ENCODE results near the gene ANKRD13C.

Gene ANKRD13C

DNA sequence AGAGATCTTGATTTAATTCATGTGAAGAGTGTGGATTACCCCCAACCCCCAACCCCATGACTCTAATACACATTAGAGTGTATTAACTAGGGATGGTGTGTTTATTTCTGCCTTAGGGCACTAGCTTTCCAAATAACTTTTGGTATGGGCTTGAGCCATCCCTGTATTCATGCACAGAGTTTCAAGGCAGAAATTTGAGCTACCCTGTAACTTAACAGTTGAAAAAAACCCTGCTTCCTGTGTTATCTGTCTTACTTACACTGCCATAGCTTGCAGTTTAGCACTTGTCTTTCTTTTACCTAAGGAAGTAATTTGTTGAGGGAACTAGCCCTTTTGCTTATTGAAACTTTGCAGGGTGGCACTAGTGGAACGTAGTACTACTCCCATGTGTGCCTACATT is 127.1 kb downstream of the ANKRD13C start:
- H3K36me3 ChIP-seq (ENCODE audit: control insufficient read depth in 1 of 2, insufficient read depth in 2 of 2, low read length in 2 of 2): peaks cover 2 to 14% of the 10 kb centered on the region in 2 experiments
- no peak for DNase-seq
- H3K27ac ChIP-seq (ENCODE audit: low read depth, low read length): no peak overlapping the region
- no peak overlapping the region for H4K8ac ChIP-seq (ENCODE audit: low read depth, low read length)
- no peak overlapping the region for H2BK12ac ChIP-seq (ENCODE audit: low read length)
- H3K79me1 ChIP-seq (ENCODE audit: low read length): no peaks in the 10 kb centered on the region
- no peak overlapping the region for H3K18ac ChIP-seq (ENCODE audit: low read length)
- H4K91ac ChIP-seq (ENCODE audit: low read depth, low read length): no peak overlapping the region
- H2AK5ac ChIP-seq (ENCODE audit: low read length): no peak overlapping the region
- no peak overlapping the region for H3K9ac ChIP-seq (ENCODE audit: low read length)
- no peak overlapping the region for H3K4ac ChIP-seq (ENCODE audit: low read depth, low read length)
- no peak overlapping the region for H2AFZ ChIP-seq (ENCODE audit: insufficient read depth, low read length, poor library complexity)
- no peaks in the 10 kb centered on the region for H3K27me3 ChIP-seq (ENCODE audit: insufficient read depth, low read length)
- H3K4me2 ChIP-seq (ENCODE audit: low read length): no peak overlapping the region
- H3K79me2 ChIP-seq (ENCODE audit: control insufficient read depth, insufficient read depth, low read length, poor library complexity): no peaks in the 10 kb centered on the region
- H2BK5ac ChIP-seq (ENCODE audit: low read depth, low read length, poor library complexity): no peak overlapping the region
- H3K4me1 ChIP-seq (ENCODE audit: control insufficient read depth in 1 of 2, insufficient read depth in 2 of 2, low read length in 2 of 2): no peaks in the 10 kb centered on the region
- H3K9me3 ChIP-seq (ENCODE audit: insufficient read depth, low read depth, low read length): no peaks in the 10 kb centered on the region
- H4K12ac ChIP-seq (ENCODE audit: low read depth, low read length): no peak overlapping the region
- no CpG with 5 or more reads among the region's 1 CpG for WGBS (ENCODE audit: extremely low coverage, insufficient coverage, insufficient read length)
- H3K23ac ChIP-seq (ENCODE audit: low read length): no peak overlapping the region
- no peak overlapping the region for H3K14ac ChIP-seq (ENCODE audit: low read length)
- no peak overlapping the region for H3K4me3 ChIP-seq (ENCODE audit: low read depth, low read length)
- no peak overlapping the region for H2BK120ac ChIP-seq (ENCODE audit: insufficient read depth, low read length, poor library complexity)

GRCh38 chr1:70224954-70225353 is 129.6 kb downstream of the ANKRD13C start:
- Histone ChIP-seq H3K14ac (ENCODE audit: low read length) (no peak overlapping the region), H3K18ac (ENCODE audit: low read length) (no peak overlapping the region), H3K9ac (ENCODE audit: low read length) (no peak overlapping the region), H3K9me3 (ENCODE audit: insufficient read depth, low read depth, low read length) (no peaks in the 10 kb centered on the region), H2AK5ac (ENCODE audit: low read length) (no peak overlapping the region), H3K4ac (ENCODE audit: low read depth, low read length) (peak overlapping the region; percentile 86), H2BK12ac (ENCODE audit: low read length) (no peak overlapping the region), H3K4me2 (ENCODE audit: low read length) (no peak overlapping the region), H3K36me3 (ENCODE audit: control insufficient read depth in 1 of 2, insufficient read depth in 2 of 2, low read length in 2 of 2) (peaks cover 0 to 9% of the 10 kb centered on the region in 2 experiments), H3K79me2 (ENCODE audit: control insufficient read depth, insufficient read depth, low read length, poor library complexity) (peaks cover 9% of the 10 kb centered on the region), H4K8ac (ENCODE audit: low read depth, low read length) (no peak overlapping the region), H2BK5ac (ENCODE audit: low read depth, low read length, poor library complexity) (no peak overlapping the region), H2AFZ (ENCODE audit: insufficient read depth, low read length, poor library complexity) (no peak overlapping the region), H3K4me3 (ENCODE audit: low read depth, low read length) (no peak overlapping the region), H3K27ac (ENCODE audit: low read depth, low read length) (no peak overlapping the region), H2BK120ac (ENCODE audit: insufficient read depth, low read length, poor library complexity) (no peak overlapping the region), H4K91ac (ENCODE audit: low read depth, low read length) (no peak overlapping the region), H3K4me1 (ENCODE audit: control insufficient read depth in 1 of 2, insufficient read depth in 2 of 2, low read length in 2 of 2) (peaks cover 0 to 2% of the 10 kb centered on the region in 2 experiments), H3K79me1 (ENCODE audit: low read length) (peaks cover 7% of the 10 kb centered on the region), H3K27me3 (ENCODE audit: insufficient read depth, low read length) (no peaks in the 10 kb centered on the region), H4K12ac (ENCODE audit: low read depth, low read length) (no peak overlapping the region), H3K23ac (ENCODE audit: low read length) (no peak overlapping the region)
- peak in 1 of 2 donors; percentile 44 for DNase-seq
- no CpG with 5 or more reads among the region's 2 CpGs for WGBS (ENCODE audit: extremely low coverage, insufficient coverage, insufficient read length)

- H4K12ac ChIP-seq (ENCODE audit: low read depth, low read length): no peak overlapping the region
- H3K27me3 ChIP-seq (ENCODE audit: insufficient read depth, low read length): no peaks in the 10 kb centered on the region
- no peak overlapping the region for H2BK12ac ChIP-seq (ENCODE audit: low read length)
- no peak overlapping the region for H2BK5ac ChIP-seq (ENCODE audit: low read depth, low read length, poor library complexity)
- H3K18ac ChIP-seq (ENCODE audit: low read length): no peak overlapping the region
- peaks cover 7% of the 10 kb centered on the region for H3K79me1 ChIP-seq (ENCODE audit: low read length)
- no peak overlapping the region for H3K23ac ChIP-seq (ENCODE audit: low read length)
- no peak overlapping the region for H3K27ac ChIP-seq (ENCODE audit: low read depth, low read length)
- no peak overlapping the region for H3K14ac ChIP-seq (ENCODE audit: low read length)
- H3K9ac ChIP-seq (ENCODE audit: low read length): no peak overlapping the region
- H3K4me2 ChIP-seq (ENCODE audit: low read length): no peak overlapping the region
- no peak overlapping the region for H2AFZ ChIP-seq (ENCODE audit: insufficient read depth, low read length, poor library complexity)
- H3K4me1 ChIP-seq (ENCODE audit: control insufficient read depth in 1 of 2, insufficient read depth in 2 of 2, low read length in 2 of 2): peaks cover 0 to 2% of the 10 kb centered on the region in 2 experiments
- H3K4me3 ChIP-seq (ENCODE audit: low read depth, low read length): no peak overlapping the region
- peaks cover 0 to 4% of the 10 kb centered on the region in 2 experiments for H3K36me3 ChIP-seq (ENCODE audit: control insufficient read depth in 1 of 2, insufficient read depth in 2 of 2, low read length in 2 of 2)
- H3K9me3 ChIP-seq (ENCODE audit: insufficient read depth, low read depth, low read length): no peaks in the 10 kb centered on the region
- peaks cover 9% of the 10 kb centered on the region for H3K79me2 ChIP-seq (ENCODE audit: control insufficient read depth, insufficient read depth, low read length, poor library complexity)
- no peak overlapping the region for H3K4ac ChIP-seq (ENCODE audit: low read depth, low read length)
- no peak for DNase-seq
- no peak overlapping the region for H4K91ac ChIP-seq (ENCODE audit: low read depth, low read length)
- no peak overlapping the region for H4K8ac ChIP-seq (ENCODE audit: low read depth, low read length)
- no peak overlapping the region for H2BK120ac ChIP-seq (ENCODE audit: insufficient read depth, low read length, poor library complexity)
- no peak overlapping the region for H2AK5ac ChIP-seq (ENCODE audit: low read length)
- WGBS (ENCODE audit: extremely low coverage, insufficient coverage, insufficient read length): no CpG with 5 or more reads among the region's 3 CpGs
Measured at GRCh38 chr1:70222716-70223235, 131.7 kb downstream of the ANKRD13C start.

GRCh38 chr1:70221238-70222121 is 133.0 kb downstream of the ANKRD13C start, which contains the start of gene SRSF11:
SRSF11 (plus strand) TSS chr1:70221380; CDS start chr1:70221637, 257 bp downstream.
- Histone ChIP-seq H3K4me2 (ENCODE audit: low read length) (peak within 1 kb of the TSS; percentile 54), H4K91ac (ENCODE audit: low read depth, low read length) (peak within 1 kb of the TSS; percentile 52), H3K79me1 (ENCODE audit: low read length) (peaks cover 7% of the 10 kb centered on the region), H2BK120ac (ENCODE audit: insufficient read depth, low read length, poor library complexity) (peak within 1 kb of the TSS; percentile 35), H3K18ac (ENCODE audit: low read length) (peak within 1 kb of the TSS; percentile 39), H3K4me1 (ENCODE audit: control insufficient read depth in 1 of 2, insufficient read depth in 2 of 2, low read length in 2 of 2) (peaks cover 0 to 2% of the 10 kb centered on the region in 2 experiments), H3K9me3 (ENCODE audit: insufficient read depth, low read depth, low read length) (no peaks in the 10 kb centered on the region), H3K9ac (ENCODE audit: low read length) (peak within 1 kb of the TSS; percentile 98), H3K14ac (ENCODE audit: low read length) (peak within 1 kb of the TSS; percentile 45), H3K27me3 (ENCODE audit: insufficient read depth, low read length) (no peaks in the 10 kb centered on the region), H2AK5ac (ENCODE audit: low read length) (no peak within 1 kb of the TSS), H2BK5ac (ENCODE audit: low read depth, low read length, poor library complexity) (peak within 1 kb of the TSS; percentile 23), H4K8ac (ENCODE audit: low read depth, low read length) (peak within 1 kb of the TSS; percentile 63), H3K36me3 (ENCODE audit: control insufficient read depth in 1 of 2, insufficient read depth in 2 of 2, low read length in 2 of 2) (peaks cover 0 to 7% of the 10 kb centered on the region in 2 experiments), H3K79me2 (ENCODE audit: control insufficient read depth, insufficient read depth, low read length, poor library complexity) (peaks cover 9% of the 10 kb centered on the region), H3K23ac (ENCODE audit: low read length) (no peak within 1 kb of the TSS), H3K4ac (ENCODE audit: low read depth, low read length) (peak within 1 kb of the TSS; percentile 2), H4K12ac (ENCODE audit: low read depth, low read length) (peak within 1 kb of the TSS; percentile 37), H3K27ac (ENCODE audit: low read depth, low read length) (peak within 1 kb of the TSS; percentile 91), H2AFZ (ENCODE audit: insufficient read depth, low read length, poor library complexity) (peak within 1 kb of the TSS; percentile 56), H3K4me3 (ENCODE audit: low read depth, low read length) (peak within 1 kb of the TSS; percentile 93), H2BK12ac (ENCODE audit: low read length) (no peak within 1 kb of the TSS)
- peak; percentile 93 to 97 for DNase-seq
- no CpG with 5 or more reads among the region's 74 CpGs for WGBS (ENCODE audit: extremely low coverage, insufficient coverage, insufficient read length)

Data from trophoblast cell (in vitro differentiated cells and primary cell).